ENCODE measurements around the gene TMEM135.

Gene TMEM135

GRCh38 chr11:87201376-87201775, 163.6 kb downstream of the TMEM135 start:
- no peak for DNase-seq

GRCh38 chr11:87203907-87204602, 166.3 kb downstream of the TMEM135 start:
- no peak for DNase-seq

GRCh38 chr11:87212891-87213290, 175.2 kb downstream of the TMEM135 start:
- DNase-seq: no peak

- DNase-seq: peak in 1 of 2 donors; percentile 3
Observed at GRCh38 chr11:87213444-87213843, 175.7 kb downstream of the TMEM135 start.

- DNase-seq: no peak
Observed at GRCh38 chr11:87215236-87215635, 177.5 kb downstream of the TMEM135 start.

GRCh38 chr11:87219266-87219665, 181.5 kb downstream of the TMEM135 start:
- peak in 1 of 2 donors; percentile 9 for DNase-seq

- no peak for DNase-seq
Observed at GRCh38 chr11:87223816-87224215, 186.1 kb downstream of the TMEM135 start.

- no peak for DNase-seq
Observed at GRCh38 chr11:87224486-87224885, 186.8 kb downstream of the TMEM135 start.

GRCh38 chr11:87228820-87229219, 191.1 kb downstream of the TMEM135 start:
- no peak for DNase-seq

- DNase-seq: no peak
Observed at GRCh38 chr11:87230995-87231394, 193.3 kb downstream of the TMEM135 start.

GRCh38 chr11:87232320-87232719, 194.6 kb downstream of the TMEM135 start:
- no peak for DNase-seq

GRCh38 chr11:87235366-87235765, 197.6 kb downstream of the TMEM135 start:
- no peak for DNase-seq

GRCh38 chr11:87236368-87236767, 198.6 kb downstream of the TMEM135 start:
- no peak for DNase-seq

GRCh38 chr11:87239001-87239400, 201.3 kb downstream of the TMEM135 start:
- no peak for DNase-seq

- no peak for DNase-seq
Observed at GRCh38 chr11:87239531-87239930, 201.8 kb downstream of the TMEM135 start.

- DNase-seq: no peak
Observed at GRCh38 chr11:87251560-87251959, 213.8 kb downstream of the TMEM135 start.

- DNase-seq: peak in 1 of 2 donors; percentile 1
Observed at GRCh38 chr11:87252869-87253268, 215.1 kb downstream of the TMEM135 start.

- no peak for DNase-seq
Observed at GRCh38 chr11:87254562-87254961, 216.8 kb downstream of the TMEM135 start.

- no peak for DNase-seq
Observed at GRCh38 chr11:87255589-87255988, 217.9 kb downstream of the TMEM135 start.

GRCh38 chr11:87256694-87257340, 219.1 kb downstream of the TMEM135 start:
- no peak for DNase-seq

- no peak for DNase-seq
Observed at GRCh38 chr11:87258171-87258833, 220.6 kb downstream of the TMEM135 start.

- no peak for DNase-seq
Observed at GRCh38 chr11:87259736-87260135, 222.0 kb downstream of the TMEM135 start.

- DNase-seq: no peak
Observed at GRCh38 chr11:87260811-87261210, 223.1 kb downstream of the TMEM135 start.

GRCh38 chr11:87263264-87263838, 225.6 kb downstream of the TMEM135 start:
- no peak for DNase-seq

All from CD4-positive, alpha-beta T cell treated with Interferon alpha-2 for 1 hour (primary cell).